GM12864 (cell line): ENCODE measurements around the gene MYLK.

Source experiments
- DNase-seq: peaks from one replicate; pipeline ENCODE4 v3.0.0-alpha.2; 2011; ENCODE audit warnings: low read depth
- H3K4me3 ChIP-seq: 2 replicates; pipeline ENCODE4 v1.5.1; 2011; ENCODE audit warnings: mild to moderate bottlenecking, low read depth, low read length, control low read depth
- TF ChIP-seq, protein P1 (sequence below): IDR thresholded peaks from 2 replicates; pipeline ENCODE4 v1.5.1; 2011; ENCODE audit warnings: low read depth, mild to moderate bottlenecking, moderate library complexity, low read length, control low read depth, inconsistent platforms; ENCODE audit errors: missing control alignments

MYLK gene

DNA sequence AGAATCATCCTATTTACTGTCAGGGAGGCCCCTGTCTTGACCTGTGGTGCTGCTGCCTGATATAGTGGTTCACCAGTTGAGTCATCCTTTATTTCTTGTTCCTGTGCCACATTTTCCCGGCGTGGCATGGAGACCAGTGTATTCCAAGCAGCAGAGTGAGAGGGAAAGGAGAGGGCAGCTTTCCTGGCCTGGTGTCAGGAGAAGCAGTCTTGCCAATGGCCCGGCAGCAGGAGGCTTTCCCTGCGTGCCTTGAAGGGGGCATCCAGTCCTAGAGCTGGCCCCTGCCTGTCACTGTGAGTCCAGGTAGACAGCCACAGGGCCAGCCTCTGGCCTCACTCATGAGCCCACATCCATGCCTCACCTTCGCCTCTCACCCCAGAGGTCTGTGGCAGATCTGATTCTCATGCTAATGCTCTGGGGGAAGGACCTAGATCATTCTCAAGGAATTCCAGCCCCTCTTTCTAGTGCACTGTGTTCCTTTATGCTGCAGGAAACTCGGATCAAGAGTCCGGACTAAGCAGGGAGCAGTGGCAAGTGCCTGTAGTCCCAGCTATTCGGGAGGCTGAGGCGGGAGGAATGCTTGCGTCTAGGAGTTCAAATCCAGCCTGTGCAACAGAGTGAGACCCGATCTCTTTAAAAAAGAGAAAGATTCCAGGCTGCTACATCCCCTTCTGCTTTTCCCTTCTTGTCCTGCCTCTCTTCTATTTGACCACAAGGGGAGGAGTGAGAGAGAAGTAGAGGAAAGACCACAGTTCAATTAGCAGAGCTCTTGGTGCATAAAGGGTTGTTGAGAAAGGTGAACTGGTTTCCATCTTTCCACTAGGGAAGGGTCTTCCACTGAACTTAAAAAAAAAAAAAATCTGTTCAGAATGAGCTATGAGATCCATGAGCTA is 232.4 kb downstream of the MYLK start:
- H3K4me3 ChIP-seq = no peak overlapping the region
- DNase-seq = no peak
- TF ChIP-seq, protein P1, sequence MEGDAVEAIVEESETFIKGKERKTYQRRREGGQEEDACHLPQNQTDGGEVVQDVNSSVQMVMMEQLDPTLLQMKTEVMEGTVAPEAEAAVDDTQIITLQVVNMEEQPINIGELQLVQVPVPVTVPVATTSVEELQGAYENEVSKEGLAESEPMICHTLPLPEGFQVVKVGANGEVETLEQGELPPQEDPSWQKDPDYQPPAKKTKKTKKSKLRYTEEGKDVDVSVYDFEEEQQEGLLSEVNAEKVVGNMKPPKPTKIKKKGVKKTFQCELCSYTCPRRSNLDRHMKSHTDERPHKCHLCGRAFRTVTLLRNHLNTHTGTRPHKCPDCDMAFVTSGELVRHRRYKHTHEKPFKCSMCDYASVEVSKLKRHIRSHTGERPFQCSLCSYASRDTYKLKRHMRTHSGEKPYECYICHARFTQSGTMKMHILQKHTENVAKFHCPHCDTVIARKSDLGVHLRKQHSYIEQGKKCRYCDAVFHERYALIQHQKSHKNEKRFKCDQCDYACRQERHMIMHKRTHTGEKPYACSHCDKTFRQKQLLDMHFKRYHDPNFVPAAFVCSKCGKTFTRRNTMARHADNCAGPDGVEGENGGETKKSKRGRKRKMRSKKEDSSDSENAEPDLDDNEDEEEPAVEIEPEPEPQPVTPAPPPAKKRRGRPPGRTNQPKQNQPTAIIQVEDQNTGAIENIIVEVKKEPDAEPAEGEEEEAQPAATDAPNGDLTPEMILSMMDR = no peak

DNA sequence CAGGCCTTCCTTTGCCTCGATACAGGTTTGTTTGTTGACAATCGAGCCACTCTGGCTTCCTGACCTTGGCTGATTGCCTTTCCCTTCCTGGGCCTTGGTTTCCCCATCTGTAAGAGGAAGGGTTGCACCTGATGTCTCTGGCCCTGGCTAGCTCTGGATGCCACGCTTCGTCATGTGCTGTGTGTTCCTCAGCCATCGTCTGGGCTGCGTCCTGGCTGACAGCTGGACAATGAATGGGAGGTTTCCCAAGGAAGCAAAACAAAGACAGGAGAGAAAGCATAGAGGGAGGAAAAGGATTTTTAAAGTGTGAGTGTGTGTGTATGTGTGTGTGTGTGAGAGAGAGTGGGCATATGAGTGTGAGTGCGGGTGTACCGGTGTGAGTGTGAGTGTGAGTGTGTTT is 234.0 kb downstream of the MYLK start:
- no peak for DNase-seq
- H3K4me3 ChIP-seq = no peak overlapping the region
- TF ChIP-seq, protein P1 = no peak

- TF ChIP-seq, protein P1 = no peak
- H3K4me3 ChIP-seq = no peak overlapping the region
These were observed 235.3 kb downstream of the MYLK start for GRCh38 chr3:123648696-123649405.

DNA sequence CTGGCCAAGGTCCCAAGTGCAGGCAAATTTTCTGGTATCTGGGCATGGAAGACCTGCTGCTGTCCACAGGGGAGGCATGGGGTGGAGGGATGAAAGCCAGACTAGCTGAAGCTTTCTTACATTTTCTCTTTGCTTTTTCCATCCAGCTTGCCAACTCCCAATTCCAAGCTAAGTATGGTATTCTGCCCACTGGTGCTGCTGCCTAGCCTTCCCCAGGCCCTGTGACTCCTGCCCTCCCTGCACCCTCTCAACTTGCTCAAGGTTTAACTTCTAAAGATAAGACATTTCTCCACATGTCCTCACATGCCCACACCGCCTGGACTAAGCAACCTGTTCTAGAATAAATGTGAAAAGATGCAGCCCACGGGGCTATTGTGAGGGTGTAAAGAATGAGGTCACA is 239.8 kb downstream of the MYLK start:
- no peak overlapping the region for H3K4me3 ChIP-seq
- DNase-seq = no peak
- TF ChIP-seq, protein P1 = no peak

More at GRCh38 chr3:123648696-123649405, 235.3 kb downstream of the MYLK start:
- DNase-seq = no peak

DNA sequence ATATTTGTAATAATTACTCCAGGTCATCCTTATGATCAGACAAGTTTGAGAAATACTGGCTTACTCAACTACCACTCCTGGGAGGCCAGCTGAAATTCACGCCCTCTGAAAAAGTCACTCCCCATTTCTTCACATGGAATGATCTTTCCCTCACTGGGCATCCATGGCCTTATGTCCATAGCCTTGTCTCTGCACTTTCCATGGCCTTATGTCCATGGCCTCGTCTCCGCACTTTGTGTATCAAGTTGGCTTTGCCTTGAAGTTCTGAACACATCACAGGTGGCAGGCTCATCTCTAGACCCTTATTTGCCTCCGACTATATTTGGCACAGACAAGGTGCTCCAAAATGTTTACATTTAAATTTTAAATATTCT is 241.2 kb downstream of the MYLK start:
- no peak overlapping the region for H3K4me3 ChIP-seq
- TF ChIP-seq, protein P1 = no peak
- DNase-seq = no peak

DNA sequence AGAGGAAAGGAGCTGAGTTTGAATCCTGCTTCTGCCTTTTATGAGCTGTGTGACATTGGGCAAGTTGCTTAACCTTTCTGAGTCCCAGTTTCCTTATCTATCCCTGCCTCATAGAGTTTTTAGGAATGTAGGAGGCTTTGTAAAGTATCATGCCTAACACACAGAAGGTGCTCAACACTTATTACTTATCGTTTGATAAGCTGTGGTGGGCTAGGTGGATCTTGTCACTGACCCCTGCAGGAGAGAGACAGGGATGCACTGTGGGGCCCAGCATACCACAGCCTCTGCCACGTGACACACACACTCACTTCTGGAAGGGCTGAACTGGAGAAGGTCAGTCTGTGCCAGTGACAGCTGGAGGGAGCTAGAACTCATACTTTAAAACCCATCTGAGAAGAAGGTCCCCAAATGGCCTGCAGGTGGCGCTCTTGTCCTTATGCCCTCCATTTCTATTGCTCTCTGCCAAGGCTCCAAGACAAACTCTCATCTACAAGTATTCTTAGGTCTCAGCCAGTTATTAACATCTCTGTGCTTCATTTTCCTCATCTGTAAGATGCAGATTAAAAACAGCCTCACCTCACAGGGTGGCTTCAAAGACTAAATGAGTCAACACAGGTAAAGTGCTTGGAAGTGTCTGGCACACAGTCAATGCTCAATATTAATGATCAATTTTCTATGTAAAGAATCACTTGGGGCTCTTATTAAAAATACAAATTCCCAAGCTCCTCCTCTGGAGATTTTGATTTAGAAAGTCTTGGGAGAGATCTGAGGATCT is 241.8 kb downstream of the MYLK start:
- no peak overlapping the region for H3K4me3 ChIP-seq
- TF ChIP-seq, protein P1 = peak; percentile 92
- peak; percentile 53 for DNase-seq
